Sigmoid colon (tissue), 7 donors: ENCODE results near the gene SLCO3A1. TPM values are rescaled to one million over a fixed set of nuclear protein-coding genes. Genes with fewer than 3 reads are reported as not detected.

Experiments used
- DNase-seq: peaks from one replicate; pipeline ENCODE4 v3.0.0-alpha.2; 2019
- H3K27ac ChIP-seq, 4 donors: fragments of 200-600 bp; sonication (generic); one replicate each; pipeline ENCODE4 v1.5.1; 2016 to 2019; ENCODE audit warnings: mild to moderate bottlenecking in 1 of 4
- H3K27me3 ChIP-seq, 3 donors: fragments of 200-600 bp; sonication (generic); one replicate each; pipeline ENCODE4 v1.5.1; 2019; ENCODE audit warnings: mild to moderate bottlenecking in 1 of 3
- H3K36me3 ChIP-seq, 4 donors: fragments of 200-600 bp; sonication (generic); one replicate each; pipeline ENCODE4 v1.5.1; 2016 to 2019
- H3K4me1 ChIP-seq, 4 donors: fragments of 200-600 bp; sonication (generic); one replicate each; pipeline ENCODE4 v1.5.1; 2017 to 2019
- H3K4me3 ChIP-seq, 4 donors: fragments of 200-600 bp; sonication (generic); one replicate each; pipeline ENCODE4 v1.5.1; 2017 to 2019; ENCODE audit warnings: mild to moderate bottlenecking in 2 of 4, moderate library complexity in 1 of 4
- H3K9me3 ChIP-seq, 4 donors: fragments of 200-600 bp in 3 of 4; sonication (generic) in 3 of 4; one replicate each; pipeline versions ENCODE4 v1.5.1 to v1.6.1; 2013 to 2019
- EP300 ChIP-seq, 4 donors: sonication (generic); formaldehyde crosslinking; IDR thresholded peaks; one replicate each; pipeline ENCODE4 v1.6.1; 2017; ENCODE audit warnings: antibody characterized with exemption in 4 of 4
- POLR2A ChIP-seq, 2 donors: fragments of 450-650 bp; IDR thresholded peaks; one replicate each; pipeline ENCODE4 v1.6.1; 2016; ENCODE audit warnings: antibody characterized with exemption in 2 of 2, mild to moderate bottlenecking in 2 of 2, moderate library complexity in 2 of 2
- POLR2AphosphoS5 ChIP-seq, 4 donors: sonication (generic); formaldehyde crosslinking; IDR thresholded peaks; one replicate each; pipeline ENCODE4 v1.6.1; 2017; ENCODE audit warnings: antibody characterized with exemption in 4 of 4
- WGBS, 2 donors: extraction: QIAGEN DNeasy Blood & Tissue Kit; methylation state at CpG; one replicate each; pipeline ENCODE4 v1.1.7; 2013; 5-methylcytosine and 5-hydroxymethylcytosine counted together
- intact Hi-C: fragments of 100-400 bp; cut with DNase I; formaldehyde crosslinking; loops from one replicate; pipeline ENCODE4 v1.15.1; 2023
- polyA plus RNA-seq, 3 donors: library from polyadenylated mRNA; stranded (reverse); fragments of 200-250 nt; gene quantifications; one replicate each; pipeline ENCODE4 v1.2.3, GENCODE V29; 2013
- total RNA-seq, 4 donors: library from RNA; depleted of rRNA; stranded (reverse); fragments of >200 nt; gene quantifications; one replicate each; pipeline ENCODE4 v1.1.0, GENCODE V29; 2016
- TF ChIP-seq, protein P1 (sequence below), 4 experiments: fragments of 450-650 bp in 3 of 4; fragments of 200-600 bp in 1 of 4; IDR thresholded peaks; one replicate each; pipeline ENCODE4 v1.5.1; 2016 to 2019; ENCODE audit warnings: antibody characterized with exemption in 4 of 4, mild to moderate bottlenecking in 3 of 4, moderate library complexity in 2 of 4
- donor health status: healthy with polysubstance abuse.
- donor health status: Bipolar disorder and iron deficiency.
- donor health status: healthy.

The SLCO3A1 gene
- total and polyA plus RNA-seq, 7 donors, result 1.4 to 10.5 (median 4.6) TPM

DNA sequence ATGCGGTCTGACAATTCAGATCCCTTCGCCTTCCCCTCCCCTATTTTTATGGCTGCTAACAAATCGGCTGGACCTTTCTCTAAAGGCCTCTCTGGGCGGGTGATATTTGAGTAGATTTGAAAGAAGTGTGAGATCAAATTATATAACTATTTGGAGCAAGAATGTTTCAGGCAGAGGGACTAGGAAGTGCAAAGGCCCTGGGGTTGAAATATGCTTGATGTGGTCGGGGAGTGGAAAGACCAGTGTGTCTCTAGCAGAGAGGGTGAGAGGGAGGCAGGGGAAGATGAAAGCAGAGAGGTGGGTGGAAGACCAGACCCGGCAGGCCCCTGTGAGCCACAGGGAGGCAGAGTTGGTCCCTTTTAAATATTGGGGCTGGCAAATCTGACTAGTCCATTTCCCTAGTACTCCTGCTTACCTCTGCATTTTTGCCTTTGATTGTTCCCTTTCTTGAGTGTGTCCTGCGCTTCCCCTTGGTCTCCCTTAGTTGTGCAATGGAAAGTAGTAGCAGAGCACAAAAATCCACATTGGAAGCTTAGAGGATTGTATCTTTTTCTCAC lies 32.3 kb downstream of the SLCO3A1 start:
- Histone ChIP-seq H3K36me3 (no peaks in the 10 kb centered on the region), H3K4me1 (peaks cover 0 to 15% (median 0%) of the 10 kb centered on the region in 4 donors), H3K9me3 (no peaks in the 10 kb centered on the region), H3K4me3 (no peak overlapping the region), H3K27me3 (no peaks in the 10 kb centered on the region), H3K27ac (no peak overlapping the region)
- no peak for TF ChIP-seq EP300 (IDR thresholded peaks at IDR 0.05)
- TF ChIP-seq POLR2A (IDR thresholded peaks at IDR 0.05), result no peak
- TF ChIP-seq POLR2AphosphoS5 (IDR thresholded peaks at IDR 0.05), result no peak
- TF ChIP-seq, protein P1, sequence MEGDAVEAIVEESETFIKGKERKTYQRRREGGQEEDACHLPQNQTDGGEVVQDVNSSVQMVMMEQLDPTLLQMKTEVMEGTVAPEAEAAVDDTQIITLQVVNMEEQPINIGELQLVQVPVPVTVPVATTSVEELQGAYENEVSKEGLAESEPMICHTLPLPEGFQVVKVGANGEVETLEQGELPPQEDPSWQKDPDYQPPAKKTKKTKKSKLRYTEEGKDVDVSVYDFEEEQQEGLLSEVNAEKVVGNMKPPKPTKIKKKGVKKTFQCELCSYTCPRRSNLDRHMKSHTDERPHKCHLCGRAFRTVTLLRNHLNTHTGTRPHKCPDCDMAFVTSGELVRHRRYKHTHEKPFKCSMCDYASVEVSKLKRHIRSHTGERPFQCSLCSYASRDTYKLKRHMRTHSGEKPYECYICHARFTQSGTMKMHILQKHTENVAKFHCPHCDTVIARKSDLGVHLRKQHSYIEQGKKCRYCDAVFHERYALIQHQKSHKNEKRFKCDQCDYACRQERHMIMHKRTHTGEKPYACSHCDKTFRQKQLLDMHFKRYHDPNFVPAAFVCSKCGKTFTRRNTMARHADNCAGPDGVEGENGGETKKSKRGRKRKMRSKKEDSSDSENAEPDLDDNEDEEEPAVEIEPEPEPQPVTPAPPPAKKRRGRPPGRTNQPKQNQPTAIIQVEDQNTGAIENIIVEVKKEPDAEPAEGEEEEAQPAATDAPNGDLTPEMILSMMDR (IDR thresholded peaks at IDR 0.05), result no peak
- 83 to 93% methylated on average over 7 of the region's 7 CpGs for WGBS, 2 donors
- no peak for DNase-seq
- intact Hi-C loops, result no loop called here

DNA sequence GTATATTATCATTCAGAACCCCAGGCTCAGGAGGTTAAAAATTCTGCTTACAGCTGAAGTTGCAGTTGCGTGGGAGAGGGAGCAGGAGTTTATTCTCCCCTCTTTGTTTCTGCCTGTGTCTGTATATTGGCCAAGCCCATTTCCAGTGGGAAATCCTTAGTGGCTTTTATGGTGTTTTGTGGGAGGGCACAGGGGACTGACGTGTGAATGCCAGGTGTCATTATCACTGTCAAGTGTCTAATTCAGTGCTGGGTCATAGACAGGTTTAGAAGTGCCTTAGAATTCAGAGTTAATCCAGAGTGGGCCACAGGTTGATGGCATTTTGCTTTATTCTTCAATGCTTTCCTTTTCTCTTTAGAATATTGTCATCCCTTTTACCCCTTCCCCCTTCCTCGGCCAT lies 33.4 kb downstream of the SLCO3A1 start:
- Histone ChIP-seq H3K4me1 (peaks cover 0 to 15% (median 0%) of the 10 kb centered on the region in 4 donors), H3K9me3 (no peaks in the 10 kb centered on the region), H3K27me3 (no peaks in the 10 kb centered on the region), H3K36me3 (no peaks in the 10 kb centered on the region), H3K4me3 (no peak overlapping the region), H3K27ac (no peak overlapping the region)
- 56 to 75% methylated on average over 3 of the region's 3 CpGs for WGBS, 2 donors
- DNase-seq, result no peak
- intact Hi-C loops, result no loop called here
- no peak for TF ChIP-seq POLR2A (IDR thresholded peaks at IDR 0.05)
- TF ChIP-seq, protein P1 (IDR thresholded peaks at IDR 0.05), result no peak
- TF ChIP-seq POLR2AphosphoS5 (IDR thresholded peaks at IDR 0.05), result no peak
- no peak for TF ChIP-seq EP300 (IDR thresholded peaks at IDR 0.05)

DNA sequence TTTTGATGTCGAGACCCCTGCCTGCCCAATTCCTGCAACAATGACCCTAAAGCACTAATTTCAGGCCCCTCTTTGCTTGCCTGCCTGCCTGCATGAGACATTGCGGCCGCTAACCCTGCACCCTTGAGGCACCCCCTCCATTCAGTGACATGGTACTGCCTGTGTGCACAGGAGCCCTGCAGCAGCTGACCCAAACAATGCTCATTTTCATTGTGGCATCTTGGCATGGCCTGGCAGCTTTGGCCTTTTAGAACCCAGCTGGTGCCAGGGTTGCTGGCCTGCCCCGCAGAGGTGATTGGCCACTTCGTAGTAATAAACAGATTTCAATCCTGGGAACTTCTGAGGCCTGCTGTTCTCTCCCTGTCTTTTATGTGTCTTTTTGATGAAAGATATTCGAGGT lies 33.8 kb downstream of the SLCO3A1 start:
- H3K4me3 ChIP-seq, result no peak overlapping the region
- H3K9me3 ChIP-seq, result no peaks in the 10 kb centered on the region
- H3K36me3 ChIP-seq, result no peaks in the 10 kb centered on the region
- intact Hi-C loops, result no loop called here
- 65 to 84% methylated on average over 6 of the region's 6 CpGs for WGBS, 2 donors
- peaks cover 0 to 15% (median 0%) of the 10 kb centered on the region in 4 donors for H3K4me1 ChIP-seq
- H3K27me3 ChIP-seq, result no peaks in the 10 kb centered on the region
- H3K27ac ChIP-seq, result no peak overlapping the region
- TF ChIP-seq POLR2A (IDR thresholded peaks at IDR 0.05), result no peak
- TF ChIP-seq, protein P1 (IDR thresholded peaks at IDR 0.05), result no peak
- no peak for TF ChIP-seq EP300 (IDR thresholded peaks at IDR 0.05)
- TF ChIP-seq POLR2AphosphoS5 (IDR thresholded peaks at IDR 0.05), result no peak
- DNase-seq, result no peak

DNA sequence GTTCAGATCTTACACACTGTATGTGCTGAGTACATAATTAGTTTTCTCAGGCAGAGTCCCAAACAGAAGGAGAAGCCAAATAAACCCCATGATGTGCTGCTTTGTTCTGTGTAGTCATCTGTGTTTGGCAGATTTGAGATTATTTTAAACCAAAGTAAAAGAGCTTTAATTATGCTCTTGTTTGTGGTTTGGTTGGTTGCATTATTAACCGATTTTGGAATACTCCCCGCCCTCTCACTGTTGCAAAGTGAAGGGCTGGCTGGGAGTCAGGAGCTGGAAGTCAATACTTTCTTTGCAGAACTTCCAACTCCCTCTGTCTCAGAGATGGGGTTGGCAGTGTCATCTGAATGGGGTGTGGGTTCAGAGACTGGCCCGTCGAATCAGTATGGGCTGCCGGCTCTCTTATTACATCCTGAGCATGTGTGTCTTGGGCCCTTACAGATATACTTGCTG lies 34.4 kb downstream of the SLCO3A1 start:
- Histone ChIP-seq H3K36me3 (no peaks in the 10 kb centered on the region), H3K27me3 (no peaks in the 10 kb centered on the region), H3K4me1 (peaks cover 0 to 15% (median 0%) of the 10 kb centered on the region in 4 donors), H3K9me3 (peaks cover 0 to under 1% (median 0%) of the 10 kb centered on the region in 4 donors), H3K27ac (no peak overlapping the region), H3K4me3 (no peak overlapping the region)
- intact Hi-C loops, result no loop called here
- no peak for TF ChIP-seq POLR2AphosphoS5 (IDR thresholded peaks at IDR 0.05)
- TF ChIP-seq EP300 (IDR thresholded peaks at IDR 0.05), result no peak
- no peak for TF ChIP-seq POLR2A (IDR thresholded peaks at IDR 0.05)
- TF ChIP-seq, protein P1 (IDR thresholded peaks at IDR 0.05), result no peak
- 24 to 57% methylated on average over 5 of the region's 5 CpGs for WGBS, 2 donors
- DNase-seq, result no peak
